GM19467 (cell line): ENCODE data around the gene AHDC1.
"Not testable (repeated sequence)": the region's sequence is repeated elsewhere in the genome, so short reads cannot be mapped to it uniquely, and the experiment has no call there.

Experiments
- ATAC-seq: cut with Tn5 transposase; IDR thresholded peaks from one replicate; pipeline ENCODE4 v1.9.1; 2021; ENCODE audit warnings: mild to moderate bottlenecking, moderate library complexity; ENCODE audit not compliant: unreplicated experiment

The AHDC1 gene

DNA sequence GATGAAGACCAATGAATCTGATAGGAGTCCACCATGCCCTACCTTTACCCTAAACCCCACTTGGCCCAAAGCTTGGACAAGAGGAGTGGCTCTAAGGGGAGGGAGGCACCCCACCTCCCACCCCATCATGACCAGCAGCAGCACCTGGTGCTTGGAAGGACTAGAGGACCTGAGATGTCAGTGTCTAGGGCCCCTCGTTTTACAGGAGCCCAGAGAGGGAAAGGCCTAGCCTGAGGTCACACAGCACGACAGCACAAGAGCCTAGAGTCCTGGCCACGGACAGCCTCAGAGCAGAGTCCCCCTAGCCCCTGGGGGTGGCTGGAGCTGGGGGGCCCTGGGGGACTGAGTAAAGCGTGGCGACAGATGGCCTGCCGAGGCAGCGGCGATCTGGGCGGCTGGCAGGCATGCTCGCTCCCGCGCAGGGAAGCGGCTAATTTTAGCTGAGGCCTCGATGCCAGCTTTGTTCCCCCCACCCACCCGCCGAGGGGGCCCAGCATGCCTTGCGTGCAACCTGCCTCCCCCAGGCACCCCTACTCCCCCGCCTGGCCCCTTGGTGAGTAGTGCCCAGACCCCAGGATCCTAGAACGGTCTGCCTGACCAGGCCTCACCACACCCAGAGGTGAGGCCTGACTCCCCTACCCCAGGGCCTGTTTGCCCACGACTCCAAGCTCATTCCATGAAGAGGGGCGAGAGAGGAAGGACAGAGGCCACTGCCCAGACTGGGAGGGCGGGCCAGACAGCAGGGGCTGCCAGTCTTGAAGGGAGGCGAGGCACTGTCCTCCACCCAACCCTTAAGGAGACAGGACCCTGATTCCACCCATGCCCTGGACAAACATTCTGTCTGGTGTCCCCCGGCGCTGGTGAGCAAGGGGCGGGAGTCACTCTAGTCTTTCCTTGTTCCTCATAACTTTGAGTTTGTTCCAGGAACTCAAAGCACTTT is 39.0 kb downstream of the AHDC1 start:
- no peak for ATAC-seq

- no peak for ATAC-seq
Measured at GRCh38 chr1:27563591-27564471, 40.1 kb downstream of the AHDC1 start.

GRCh38 chr1:27563341-27563590 is 40.7 kb downstream of the AHDC1 start:
- ATAC-seq: no peak

- no peak for ATAC-seq
Measured at GRCh38 chr1:27562534-27563340, 41.2 kb downstream of the AHDC1 start.

GRCh38 chr1:27562021-27562420 is 41.9 kb downstream of the AHDC1 start:
- no peak for ATAC-seq

GRCh38 chr1:27561124-27561899 is 42.6 kb downstream of the AHDC1 start:
- ATAC-seq: no peak

DNA sequence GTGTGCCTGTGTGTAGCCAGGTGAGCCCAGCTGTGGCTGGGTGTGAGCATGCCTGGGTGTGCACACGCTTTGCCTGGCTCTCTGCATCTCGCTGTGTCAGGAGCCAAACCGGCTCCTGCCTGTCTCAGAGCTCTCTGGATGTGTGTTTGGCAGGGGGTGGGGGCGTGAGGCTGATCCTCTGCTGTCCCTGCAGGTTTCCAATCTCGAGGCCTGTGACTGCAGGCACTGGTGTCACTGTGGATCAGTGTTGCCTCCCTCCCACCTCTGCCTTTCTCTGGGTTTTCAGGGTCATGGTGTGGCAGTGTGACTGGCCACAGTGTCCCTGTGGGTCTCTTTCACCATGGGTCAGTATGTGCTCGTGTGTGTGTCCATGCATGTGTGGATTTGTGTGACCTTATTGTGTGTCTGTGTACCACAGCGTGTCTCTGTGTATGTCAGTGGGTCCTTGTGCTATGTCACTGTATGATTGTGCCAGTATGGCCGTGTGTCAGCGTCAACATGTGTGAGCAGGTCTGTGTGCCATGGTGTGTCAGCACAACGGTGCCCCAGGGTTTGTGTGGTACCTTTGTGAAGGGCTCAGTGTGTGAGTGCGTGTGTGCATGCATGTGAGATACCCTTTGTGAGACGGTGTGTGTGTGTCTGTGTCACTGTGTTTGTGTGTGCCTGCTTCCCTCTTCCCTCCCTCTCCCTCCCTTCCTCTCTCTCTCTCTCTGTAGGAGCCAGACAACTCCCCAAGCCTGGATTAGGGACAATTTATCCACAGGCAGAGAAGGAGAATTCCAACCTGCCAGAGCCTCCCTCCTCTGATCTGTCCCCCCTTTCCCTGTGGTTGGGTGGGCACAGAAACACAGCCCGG is 43.4 kb downstream of the AHDC1 start:
- no peak for ATAC-seq

DNA sequence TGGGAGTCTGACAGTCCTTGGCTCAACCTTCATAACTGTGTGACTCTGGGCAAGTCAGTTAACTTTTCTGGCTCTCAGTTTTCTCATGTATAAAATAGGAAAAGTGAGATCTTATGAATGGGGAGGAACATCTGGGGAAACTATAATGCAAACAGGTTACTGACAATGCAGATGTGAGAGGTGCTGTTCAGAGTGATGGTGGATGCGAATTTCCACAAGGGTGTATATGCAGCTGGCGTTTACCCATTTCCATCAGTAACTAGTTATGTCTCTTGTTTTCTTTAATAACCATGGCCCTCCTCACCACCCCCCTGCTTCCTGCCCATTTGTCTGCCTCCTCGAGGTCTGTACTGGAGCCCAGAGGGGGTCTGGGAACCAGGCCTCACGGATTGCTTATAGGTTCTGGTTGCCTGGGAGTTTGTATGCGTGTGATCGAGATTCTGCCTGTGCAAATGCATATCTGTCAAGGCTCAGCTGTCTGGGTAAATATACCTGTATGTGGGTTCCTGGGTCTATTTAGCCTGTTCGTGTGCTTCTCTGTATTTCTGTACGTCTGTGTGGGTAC is 44.4 kb downstream of the AHDC1 start:
- no peak for ATAC-seq

GRCh38 chr1:27557596-27558340 is 46.2 kb downstream of the AHDC1 start:
- ATAC-seq: no peak

DNA sequence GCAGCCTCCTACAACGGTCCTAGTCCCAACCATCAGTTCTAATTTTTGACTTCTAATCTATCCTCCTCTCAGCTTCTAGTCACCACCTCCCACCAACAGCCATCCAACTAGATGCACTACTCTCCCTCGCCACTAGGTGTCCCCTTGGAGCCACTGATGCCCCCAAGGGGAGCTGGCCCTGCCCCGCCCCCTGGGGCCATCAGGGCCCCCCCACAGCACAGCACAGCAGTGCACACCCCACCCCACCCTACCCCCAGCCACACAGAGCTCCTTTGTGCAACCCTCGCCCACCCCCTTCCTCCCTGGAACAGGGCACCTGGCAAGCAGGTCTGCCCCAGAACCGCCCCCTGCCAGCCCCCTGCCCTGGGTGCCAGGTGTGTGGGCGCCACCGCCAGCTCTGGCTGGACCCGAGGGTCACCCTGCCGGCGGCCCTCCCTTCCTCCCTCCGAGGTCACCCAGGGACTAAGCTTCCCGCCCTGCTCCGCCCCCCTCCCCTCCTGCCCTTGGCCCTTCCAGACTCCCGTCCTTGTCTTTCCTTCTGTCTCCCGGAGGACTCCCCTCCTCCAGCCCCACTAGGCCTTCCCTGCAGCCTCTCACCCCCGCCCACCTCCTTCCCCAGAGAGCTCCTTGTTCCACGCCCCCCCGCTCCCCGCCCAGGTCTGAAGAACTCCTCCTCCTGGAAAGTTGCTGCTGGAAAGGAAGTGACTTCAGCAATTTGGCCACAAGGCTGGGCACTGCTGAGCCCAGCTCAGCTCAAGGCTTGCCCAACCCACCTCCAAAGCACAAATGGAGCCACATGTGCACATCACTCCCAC is 47.0 kb downstream of the AHDC1 start:
- ATAC-seq: peak; percentile 48

GRCh38 chr1:27556435-27556780 is 47.5 kb downstream of the AHDC1 start:
- ATAC-seq: no peak

- ATAC-seq: no peak
Measured at GRCh38 chr1:27555700-27556424, 48.1 kb downstream of the AHDC1 start.

- no peak for ATAC-seq
Measured at GRCh38 chr1:27554759-27555699, 48.9 kb downstream of the AHDC1 start.

DNA sequence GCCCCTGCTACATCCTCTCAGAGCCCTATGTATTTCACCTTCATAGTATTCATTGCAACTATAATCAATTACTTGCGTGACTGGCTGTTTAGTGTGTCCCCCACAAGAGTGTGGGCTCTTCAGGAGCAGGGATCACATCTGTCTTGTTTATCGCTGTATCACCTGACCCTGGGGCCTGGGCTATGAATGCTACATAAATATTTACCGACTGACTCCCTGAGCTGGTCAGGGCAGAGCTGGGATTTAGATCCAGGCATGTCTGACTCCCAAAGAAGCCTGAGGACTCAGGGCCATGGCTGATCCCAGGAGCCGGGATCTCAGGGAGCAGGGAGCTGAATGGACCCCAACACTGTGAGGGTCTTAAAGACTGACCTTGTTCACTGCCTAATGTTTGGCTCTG is 49.7 kb downstream of the AHDC1 start:
- no peak for ATAC-seq

GRCh38 chr1:27553823-27554222 is 50.1 kb downstream of the AHDC1 start:
- not testable (repeated sequence) for ATAC-seq

DNA sequence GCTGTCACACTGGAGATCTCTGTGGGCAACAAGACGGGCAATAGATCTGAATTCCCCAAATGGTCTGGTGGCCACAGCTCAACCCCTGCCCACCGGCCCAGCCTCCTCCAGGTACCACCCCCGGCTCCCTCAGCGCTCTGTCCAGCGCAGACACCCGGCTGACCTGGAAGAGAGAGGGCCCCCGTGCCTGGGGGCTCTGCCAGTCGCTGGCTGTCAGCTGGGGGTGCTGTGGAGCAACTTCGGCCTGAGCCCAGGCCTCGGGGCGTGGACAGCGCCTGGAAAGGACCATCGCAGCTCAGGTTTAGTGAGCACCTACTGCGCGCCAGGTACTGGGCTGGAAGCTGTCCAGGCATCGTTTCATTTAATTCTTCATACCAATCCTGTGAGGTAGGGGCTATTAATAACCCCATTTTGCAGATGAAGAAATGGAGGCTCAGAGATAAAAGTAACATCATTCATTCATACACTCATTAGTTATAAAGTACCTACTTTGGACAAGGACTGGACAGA is 51.0 kb downstream of the AHDC1 start:
- no peak for ATAC-seq
